Cardiac septum (tissue), 1 donor: ENCODE results near the gene MDGA2. TPM values are rescaled to one million over a fixed set of nuclear protein-coding genes. Genes with fewer than 3 reads are reported as not detected.
"Not testable (repeated sequence)": the region's sequence is repeated elsewhere in the genome, so short reads cannot be mapped to it uniquely, and the experiment has no call there.

Experiments used
- DNase-seq: peaks from one replicate; pipeline ENCODE4 v3.0.0-alpha.2; 2020; ENCODE audit warnings: low spot score
- intact Hi-C: fragments of 100-400 bp; cut with DNase I; formaldehyde crosslinking; loops from one replicate; pipeline ENCODE4 v1.14.0; 2022
- total RNA-seq: library from RNA; stranded (reverse); fragmentation: NEBNext Ultra II Directional; extraction: Animal tissue kit (Norgen Biotek cat#: 25700); gene quantifications from one replicate; pipeline ENCODE4 v1.2.1, GENCODE V29; 2021
- donor health status: DM: no; HTN: no; CAD: no.

Gene MDGA2
- total RNA-seq, 1 donor from 2014 or later = 0.19 TPM

DNA sequence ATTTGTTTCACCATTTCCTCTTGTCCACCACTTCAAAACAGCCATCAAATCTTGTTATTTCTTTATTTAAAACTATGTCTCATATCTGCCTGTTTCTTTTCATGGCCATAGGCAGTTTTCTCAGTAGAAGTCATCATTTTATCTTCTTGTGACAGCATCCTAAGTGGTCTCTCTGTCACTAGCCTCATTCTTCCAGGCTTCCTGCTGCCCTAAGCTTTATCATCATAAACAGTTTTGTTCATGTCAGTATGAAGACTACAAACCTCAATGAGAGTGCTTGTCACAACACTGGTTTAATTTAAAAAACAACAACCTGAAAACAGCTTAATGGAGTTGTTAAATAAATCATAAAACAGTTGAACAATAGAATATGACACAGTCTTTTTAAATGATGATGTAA, 636.1 kb downstream of the MDGA2 start:
- no peak for DNase-seq
- intact Hi-C loops = no loop called here

DNA sequence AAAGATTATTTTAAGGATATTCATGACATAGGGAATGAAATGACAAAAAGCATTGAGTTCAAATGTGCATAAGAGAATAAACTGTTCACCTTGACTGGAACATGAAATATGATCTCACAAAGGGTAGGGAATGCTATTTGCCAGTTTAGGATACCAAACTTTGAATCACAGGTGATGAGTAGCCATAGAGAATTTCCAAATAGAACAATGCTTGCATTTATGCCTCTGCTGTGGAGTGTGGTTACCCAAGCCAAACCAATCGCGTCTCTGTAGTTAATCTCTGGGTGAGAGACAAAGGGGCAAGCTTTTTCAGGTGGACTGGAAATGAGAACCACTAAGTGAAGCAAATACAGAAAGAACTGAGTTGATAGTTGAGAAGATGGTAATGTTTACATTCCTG, 652.7 kb downstream of the MDGA2 start:
- no peak for DNase-seq
- intact Hi-C loops = no loop called here

- intact Hi-C loops = no loop called here
These were observed 654.9 kb downstream of the MDGA2 start for GRCh38 chr14:47020500-47020899.

GRCh38 chr14:47012533-47013280, 662.7 kb downstream of the MDGA2 start:
- no peak for DNase-seq
- intact Hi-C loops = no loop called here

More at GRCh38 chr14:47020500-47020899, 654.9 kb downstream of the MDGA2 start:
- DNase-seq = no peak

DNA sequence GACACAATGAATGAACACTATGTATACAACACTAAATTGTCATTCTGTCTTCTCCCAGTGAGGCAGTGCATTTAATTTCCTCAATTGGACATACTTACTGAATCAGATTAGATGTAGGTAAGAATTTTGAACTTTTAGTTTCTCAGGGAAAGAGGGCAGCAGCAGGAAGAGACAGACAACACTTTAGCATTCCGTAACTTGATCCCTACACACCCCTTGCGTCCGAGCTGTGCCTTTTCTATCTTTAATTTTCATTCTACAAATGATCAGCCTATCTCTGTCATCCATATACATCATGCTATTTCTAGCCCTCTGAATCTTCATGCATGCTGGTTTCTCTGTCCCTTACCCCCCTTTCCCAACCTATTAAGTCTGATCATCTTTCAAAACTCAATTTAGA, 665.8 kb downstream of the MDGA2 start:
- no peak for DNase-seq
- intact Hi-C loops = no loop called here

DNA sequence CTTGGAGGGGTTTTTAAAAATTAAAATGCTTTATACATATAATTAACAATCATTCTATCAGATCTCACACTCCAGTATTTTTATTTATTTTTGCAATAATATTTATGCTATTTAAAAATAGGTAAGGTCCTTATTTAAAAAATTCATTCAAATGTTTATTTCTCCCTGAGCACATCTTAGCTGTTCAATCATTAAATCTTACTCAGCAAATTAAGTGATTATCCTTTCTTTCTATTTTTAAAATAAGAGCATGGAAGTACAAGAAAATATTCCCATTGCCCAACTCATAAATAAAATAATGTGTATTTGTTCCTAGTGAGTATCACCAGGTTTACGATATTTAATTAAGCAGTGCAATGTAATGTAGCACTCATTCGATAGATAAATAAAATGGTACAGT, 666.7 kb downstream of the MDGA2 start:
- intact Hi-C loops = no loop called here
- no peak for DNase-seq

DNA sequence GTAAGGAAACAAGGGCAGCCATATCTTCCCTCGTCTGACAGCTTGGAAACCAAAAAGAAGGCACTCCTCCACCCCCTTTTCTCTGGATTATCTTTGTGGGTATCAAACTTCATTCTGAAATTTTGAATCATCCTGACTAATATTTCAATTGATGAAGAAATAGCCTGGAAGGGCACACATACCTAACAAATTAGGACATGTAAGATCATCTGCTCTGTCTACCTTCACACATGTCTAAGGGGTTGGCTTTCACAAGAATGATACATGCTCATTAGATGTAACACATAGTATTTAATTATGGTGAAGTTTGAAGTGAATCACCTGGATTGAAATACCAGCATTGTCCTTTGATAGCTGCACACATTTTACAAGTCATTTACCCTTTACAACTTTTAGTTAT, 675.7 kb downstream of the MDGA2 start:
- intact Hi-C loops = no loop called here
- no peak for DNase-seq

GRCh38 chr14:46989566-46989965, 685.8 kb downstream of the MDGA2 start:
- intact Hi-C loops = no loop called here
- no peak for DNase-seq

DNA sequence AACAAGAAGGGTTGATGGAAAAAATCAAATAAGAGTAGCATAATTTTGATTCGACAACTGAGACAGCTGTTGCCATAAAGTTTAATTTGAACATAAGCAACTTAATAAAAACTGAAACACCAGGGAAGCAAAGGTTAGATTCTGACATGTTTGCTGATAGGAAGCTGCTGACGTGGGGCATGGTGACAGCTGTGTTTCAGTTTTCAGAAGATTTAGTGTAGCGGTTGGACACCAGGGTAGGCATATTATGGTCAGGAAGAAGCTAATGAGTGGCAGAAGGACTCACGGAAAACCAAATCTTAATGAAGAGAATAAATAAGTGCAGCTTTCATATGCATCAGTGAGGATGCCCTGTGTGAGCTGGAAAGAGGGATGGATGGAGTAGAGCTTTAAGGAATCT, 687.1 kb downstream of the MDGA2 start:
- DNase-seq = no peak
- intact Hi-C loops = no loop called here

DNA sequence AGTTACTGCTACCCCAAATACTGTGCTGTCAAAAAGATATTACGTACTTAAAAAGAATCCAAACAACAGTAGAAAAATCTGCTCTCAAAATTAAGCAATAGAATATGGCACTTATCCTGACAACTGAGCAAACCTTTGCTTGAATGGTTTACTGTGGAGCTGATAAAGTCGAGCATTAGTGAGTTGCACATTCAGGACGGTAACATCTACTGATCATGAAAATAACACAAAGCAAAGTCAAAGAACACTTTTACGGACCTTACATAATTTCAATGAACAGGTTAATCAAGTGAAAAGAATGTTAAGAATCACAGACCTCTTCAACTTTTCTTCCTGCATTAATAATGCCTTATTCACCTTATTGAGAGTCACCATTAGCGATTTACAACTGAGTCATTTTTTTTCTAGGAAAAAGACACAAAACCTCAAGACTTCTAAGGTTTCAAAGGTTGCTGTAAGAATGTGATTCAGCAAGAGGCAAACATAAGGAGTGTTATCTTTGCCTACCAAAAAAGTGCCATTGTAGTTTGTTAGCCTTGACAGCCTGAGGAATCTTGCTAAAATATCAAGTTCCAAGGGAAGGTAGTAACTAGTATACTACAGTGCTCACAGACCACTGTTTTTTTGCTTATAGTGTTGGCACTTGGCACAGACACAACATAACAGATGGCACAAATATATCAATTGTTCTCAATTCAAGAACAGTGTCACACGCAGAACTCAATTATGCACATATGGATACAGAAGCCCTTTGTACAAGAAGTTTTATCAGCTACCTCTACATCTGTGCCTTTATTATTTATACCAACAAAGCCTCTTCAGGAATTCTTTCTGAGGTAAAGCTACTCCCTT, 689.6 kb downstream of the MDGA2 start:
- DNase-seq = no peak
- intact Hi-C loops = no loop called here

GRCh38 chr14:46973295-46973694, 702.1 kb downstream of the MDGA2 start:
- no peak for DNase-seq
- intact Hi-C loops = no loop called here

DNA sequence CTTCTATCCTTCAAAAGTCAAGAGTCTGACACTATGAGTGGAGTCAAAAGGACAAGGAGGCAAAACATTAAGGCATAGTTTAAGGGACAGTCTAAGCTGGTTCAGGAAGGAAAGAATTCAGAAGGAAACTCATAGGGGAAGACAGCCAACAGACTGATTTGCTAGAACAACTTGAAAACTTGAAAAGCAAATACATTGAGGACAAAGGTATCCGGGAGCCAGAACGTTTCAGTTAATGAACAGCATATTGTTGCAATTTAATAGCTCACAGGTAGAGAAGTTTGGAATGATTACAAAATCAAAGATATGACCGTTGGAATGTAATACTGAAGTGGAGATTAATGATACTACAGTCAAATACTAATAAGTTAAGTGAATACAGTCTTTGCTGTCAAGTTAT, 711.0 kb downstream of the MDGA2 start:
- intact Hi-C loops = no loop called here

GRCh38 chr14:46951103-46951502, 724.3 kb downstream of the MDGA2 start:
- no peak for DNase-seq
- intact Hi-C loops = no loop called here

More for the DNA sequence above, 711.0 kb downstream of the MDGA2 start:
- no peak for DNase-seq

DNA sequence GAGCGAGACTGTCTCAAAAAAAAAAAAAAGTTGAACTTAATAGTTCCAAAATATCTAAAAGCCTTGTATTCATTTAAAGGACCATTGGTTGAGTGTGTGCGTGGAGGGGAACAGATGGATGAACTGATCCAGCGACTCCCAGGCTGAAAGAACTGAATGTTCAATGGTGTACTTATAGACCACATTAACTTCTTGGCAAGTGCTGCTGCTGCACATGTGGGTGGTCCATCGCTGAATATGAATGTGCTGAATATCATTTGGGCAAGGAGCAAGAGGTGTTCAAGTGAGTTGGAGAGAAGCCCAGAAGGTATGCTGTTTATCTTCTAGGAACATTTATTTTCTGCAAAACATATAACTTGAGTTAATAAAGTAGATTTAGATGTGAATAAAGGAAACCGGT, 734.8 kb downstream of the MDGA2 start:
- DNase-seq = no peak
- intact Hi-C loops = no loop called here

GRCh38 chr14:46920542-46920941, 754.9 kb downstream of the MDGA2 start:
- DNase-seq = no peak
- intact Hi-C loops = no loop called here

DNA sequence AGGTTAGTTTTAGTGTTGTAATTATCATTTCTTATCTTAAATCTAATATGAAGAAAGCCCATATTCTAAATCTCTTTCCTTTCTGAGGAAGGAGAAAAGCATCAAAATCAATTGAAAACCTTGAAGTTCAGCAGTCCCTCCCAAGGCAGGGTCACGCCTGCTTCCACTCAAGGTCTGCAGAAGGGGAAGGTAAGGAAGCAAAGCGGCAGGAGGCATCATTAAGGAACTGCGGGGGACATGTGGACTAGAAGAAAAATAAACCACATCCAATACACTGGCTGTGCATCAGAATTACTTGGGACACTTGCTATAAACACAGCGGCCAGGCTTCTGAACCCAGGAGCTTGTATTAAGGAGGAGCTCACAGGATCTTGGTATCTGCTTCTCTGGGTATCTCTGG, 759.9 kb downstream of the MDGA2 start:
- intact Hi-C loops, DNase-seq: not testable (repeated sequence)

DNA sequence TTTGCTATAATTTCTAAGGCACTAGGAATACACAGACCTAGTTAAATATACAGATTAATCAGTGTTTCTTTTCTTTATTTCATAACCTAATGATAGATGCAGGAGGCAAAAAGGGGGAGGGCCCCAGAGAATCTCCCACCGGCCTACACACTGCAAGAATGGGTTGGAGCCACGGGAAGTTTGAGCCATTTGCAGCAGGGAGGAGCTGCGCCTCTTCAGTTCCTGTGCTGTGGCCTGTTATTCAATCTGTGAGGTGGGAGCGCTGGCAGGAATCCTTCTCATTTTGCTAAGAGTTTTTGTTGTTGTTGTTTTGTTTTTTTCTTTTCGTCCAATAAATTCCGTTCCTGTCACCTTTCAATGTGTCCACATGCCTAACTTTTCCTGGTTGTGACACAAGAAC, 772.6 kb downstream of the MDGA2 start:
- DNase-seq = no peak
- intact Hi-C loops = no loop called here

- intact Hi-C loops = no loop called here
- DNase-seq = no peak
These were observed 780.9 kb downstream of the MDGA2 start for GRCh38 chr14:46894476-46894875.

- no peak for DNase-seq
- intact Hi-C loops = no loop called here
These were observed 788.3 kb downstream of the MDGA2 start for GRCh38 chr14:46887144-46887543.

DNA sequence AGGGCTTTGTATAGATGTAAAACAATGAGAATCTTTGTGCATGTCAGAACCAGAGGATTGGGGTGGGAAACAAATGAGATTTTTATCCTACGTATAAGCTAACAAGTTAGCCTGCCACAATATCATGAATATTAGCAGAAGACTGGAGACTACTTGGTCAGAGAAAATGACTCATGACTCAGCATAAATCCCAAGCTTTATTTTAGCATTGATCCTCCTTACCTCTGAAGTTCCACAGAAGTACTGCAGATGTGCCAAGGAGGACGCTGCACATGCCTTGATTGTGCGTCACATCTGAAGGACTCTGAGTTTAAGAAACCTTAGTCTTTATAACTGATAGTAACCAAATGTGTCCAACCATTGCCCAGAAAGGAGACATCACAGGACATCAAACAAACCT, 789.8 kb downstream of the MDGA2 start:
- peak; percentile 72 for DNase-seq
- intact Hi-C loops = no loop called here

- intact Hi-C loops = no loop called here
- DNase-seq = no peak
These were observed 813.7 kb downstream of the MDGA2 start for GRCh38 chr14:46861753-46862152.
